ENCODE data around the gene CSF3. TPM values are rescaled to one million over a fixed set of nuclear protein-coding genes. Genes with fewer than 3 reads are reported as not detected.

Gene CSF3
- total RNA-seq, 4 donors from 2014 or later = 4.0 TPM; not detected in 3

GRCh38 chr17:39988206-39988810 is 26.9 kb upstream of the CSF3 start:
- intact Hi-C loops (cut with DNase I) = no loop called here
- Histone ChIP-seq H3K36me3 (peaks cover 67 to 99% (median 78%) of the 10 kb centered on the region in 3 donors), H3K4me1 (peaks cover 0 to 3% (median 0%) of the 10 kb centered on the region in 3 donors), H3K4me3 (no peak overlapping the region), H3K9me3 (no peaks in the 10 kb centered on the region), H3K27ac (no peak overlapping the region), H3K27me3 (no peaks in the 10 kb centered on the region)
- no peak for DNase-seq
- 83 to 85% methylated on average over 8 to 11 of the region's 11 CpGs for WGBS, 2 donors
- no peak for TF ChIP-seq CTCF (IDR thresholded peaks at IDR 0.05)
- TF ChIP-seq POLR2A (IDR thresholded peaks at IDR 0.05) = no peak

- Histone ChIP-seq H3K36me3 (peaks cover 48 to 93% (median 69%) of the 10 kb centered on the region in 3 donors), H3K27me3 (no peaks in the 10 kb centered on the region), H3K4me1 (peaks cover 0 to 26% (median 0%) of the 10 kb centered on the region in 3 donors), H3K4me3 (no peak overlapping the region), H3K9me3 (no peaks in the 10 kb centered on the region), H3K27ac (peak overlapping the region in 1 of 4 donors; percentile 58)
- 87 to 100% methylated on average over 3 to 5 of the region's 11 CpGs for WGBS, 2 donors
- intact Hi-C loops (cut with DNase I) = no loop called here
- DNase-seq = no peak
- no peak for TF ChIP-seq CTCF (IDR thresholded peaks at IDR 0.05)
Observed at GRCh38 chr17:39994448-39994847, 20.8 kb upstream of the CSF3 start.

GRCh38 chr17:39995438-39995837 is 19.8 kb upstream of the CSF3 start:
- Histone ChIP-seq H3K27me3 (no peaks in the 10 kb centered on the region), H3K4me1 (peaks cover 0 to 26% (median 0%) of the 10 kb centered on the region in 3 donors), H3K4me3 (no peak overlapping the region), H3K36me3 (peaks cover 38 to 83% (median 59%) of the 10 kb centered on the region in 3 donors), H3K27ac (peak overlapping the region in 2 of 4 donors; percentile 34 to 58), H3K9me3 (no peaks in the 10 kb centered on the region)
- intact Hi-C loops (cut with DNase I) = no loop called here
- WGBS, 2 donors = 56 to 77% methylated on average over 3 of the region's 6 CpGs
- no peak for DNase-seq
- TF ChIP-seq CTCF (IDR thresholded peaks at IDR 0.05) = no peak
- TF ChIP-seq POLR2A (IDR thresholded peaks at IDR 0.05) = no peak

- DNase-seq = no peak
- Histone ChIP-seq H3K4me3 (no peak overlapping the region), H3K27me3 (no peaks in the 10 kb centered on the region), H3K4me1 (peaks cover 0 to 26% (median 0%) of the 10 kb centered on the region in 3 donors), H3K27ac (peak overlapping the region in 2 of 4 donors; percentile 34 to 58), H3K36me3 (peaks cover 34 to 76% (median 51%) of the 10 kb centered on the region in 3 donors), H3K9me3 (no peaks in the 10 kb centered on the region)
- intact Hi-C loops (cut with DNase I) = no loop called here
- 73% methylated on average over 6 of the region's 8 CpGs; no CpG with 5 or more reads in 1 of the 2 donors for WGBS, 2 donors
- TF ChIP-seq CTCF (IDR thresholded peaks at IDR 0.05) = no peak
- TF ChIP-seq POLR2A (IDR thresholded peaks at IDR 0.05) = no peak
Observed at GRCh38 chr17:39996162-39996561, 19.1 kb upstream of the CSF3 start.

GRCh38 chr17:39996800-39997199 is 18.4 kb upstream of the CSF3 start:
- WGBS, 2 donors = 52 to 55% methylated on average over 5 to 6 of the region's 6 CpGs
- TF ChIP-seq POLR2A (IDR thresholded peaks at IDR 0.05) (no peak), CTCF (IDR thresholded peaks at IDR 0.05) (no peak)
- Histone ChIP-seq H3K4me1 (peaks cover 0 to 26% (median 0%) of the 10 kb centered on the region in 3 donors), H3K4me3 (no peak overlapping the region), H3K27ac (peak overlapping the region in 3 of 4 donors; percentile 18 to 34 (median 21)), H3K27me3 (no peaks in the 10 kb centered on the region), H3K9me3 (no peaks in the 10 kb centered on the region), H3K36me3 (peaks cover 34 to 70% (median 47%) of the 10 kb centered on the region in 3 donors)
- intact Hi-C loops (cut with DNase I) = no loop called here
- DNase-seq = no peak

Measured in esophagus squamous epithelium (tissue), 5 donors.